Kasumi-1 (cell line): ENCODE results near the gene EAPP.
"Not testable (repeated sequence)": the region's sequence is repeated elsewhere in the genome, so short reads cannot be mapped to it uniquely, and the experiment has no call there.

ENCODE experiments used
- DNase-seq, 2 experiments: peaks; one replicate each; lab custom pipeline; 2025; lab: John Stamatoyannopoulos, UW

Gene EAPP, protein sequence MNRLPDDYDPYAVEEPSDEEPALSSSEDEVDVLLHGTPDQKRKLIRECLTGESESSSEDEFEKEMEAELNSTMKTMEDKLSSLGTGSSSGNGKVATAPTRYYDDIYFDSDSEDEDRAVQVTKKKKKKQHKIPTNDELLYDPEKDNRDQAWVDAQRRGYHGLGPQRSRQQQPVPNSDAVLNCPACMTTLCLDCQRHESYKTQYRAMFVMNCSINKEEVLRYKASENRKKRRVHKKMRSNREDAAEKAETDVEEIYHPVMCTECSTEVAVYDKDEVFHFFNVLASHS

GRCh38 chr14:34539407-34540180 is at the start of gene EAPP:
EAPP (minus strand) TSS chr14:34539701; CDS start chr14:34539628, 73 bp downstream.
- DNase-seq: no peak

DNA sequence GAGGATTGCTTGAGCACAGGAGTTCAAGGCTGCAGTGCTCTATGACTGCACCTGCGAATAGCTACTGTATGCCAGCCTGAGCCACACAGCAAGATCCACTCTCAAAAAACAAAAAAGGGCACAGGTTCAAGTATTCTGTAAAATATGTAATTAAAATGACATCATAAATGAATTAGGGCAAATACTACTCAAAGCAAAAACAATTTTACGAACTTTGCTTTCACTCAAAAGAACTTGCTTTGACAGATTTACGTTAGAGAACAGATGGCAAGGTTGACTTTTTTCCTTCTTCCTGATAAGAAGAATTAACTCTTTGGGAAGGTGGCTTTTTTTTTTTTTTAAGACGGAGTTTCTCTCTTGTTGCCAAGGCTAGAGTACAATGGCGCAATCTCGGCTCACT is 44.0 kb upstream of the EAPP start:
- no peak for DNase-seq

DNA sequence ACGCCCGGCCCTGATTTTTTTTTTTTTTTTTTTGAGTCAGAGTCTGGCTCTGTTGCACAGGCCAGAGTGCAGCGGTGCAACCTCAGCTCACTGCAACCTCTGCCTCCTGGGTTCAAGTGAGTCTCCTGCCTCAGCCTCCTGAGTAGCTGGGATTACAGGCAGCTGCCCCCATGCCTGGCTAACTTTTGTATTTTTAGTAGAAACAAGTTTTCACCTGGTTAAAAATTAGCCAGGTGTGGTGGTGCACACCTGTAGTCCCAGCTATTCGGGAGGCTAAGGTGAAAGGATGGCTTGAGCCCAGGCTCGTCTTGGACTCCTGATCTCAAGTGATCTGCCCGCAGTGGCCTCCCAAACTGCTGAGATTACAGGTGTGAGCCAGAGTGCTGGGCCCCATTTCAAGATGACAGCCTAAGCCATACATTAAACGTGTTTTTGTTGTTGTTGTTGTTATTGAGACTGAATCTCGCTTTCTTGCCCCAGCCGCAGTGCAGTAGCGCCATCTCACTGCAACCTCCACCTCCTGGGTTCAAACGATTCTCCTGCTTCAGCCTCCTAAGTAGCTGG is 42.7 kb upstream of the EAPP start:
- no peak for DNase-seq

DNA sequence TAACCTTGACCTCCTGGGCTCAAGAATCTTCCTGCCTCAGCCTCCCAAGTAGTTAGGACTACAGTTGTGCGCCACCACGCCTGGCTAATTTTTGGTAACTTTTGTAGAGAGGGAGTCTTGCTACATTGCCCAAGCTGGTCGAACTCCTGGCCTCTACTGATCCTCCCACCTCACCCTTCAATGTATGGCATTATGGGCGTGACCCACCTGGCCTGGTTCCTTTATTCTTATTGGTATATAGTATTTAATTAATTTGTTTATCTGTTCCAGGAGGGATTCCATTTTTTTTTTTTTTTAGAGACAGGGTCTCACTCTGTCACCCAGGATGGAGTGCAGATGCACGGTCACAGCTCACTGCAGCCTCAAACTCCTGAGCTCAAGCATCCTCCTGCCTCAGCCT is 40.9 kb upstream of the EAPP start:
- no peak for DNase-seq

DNA sequence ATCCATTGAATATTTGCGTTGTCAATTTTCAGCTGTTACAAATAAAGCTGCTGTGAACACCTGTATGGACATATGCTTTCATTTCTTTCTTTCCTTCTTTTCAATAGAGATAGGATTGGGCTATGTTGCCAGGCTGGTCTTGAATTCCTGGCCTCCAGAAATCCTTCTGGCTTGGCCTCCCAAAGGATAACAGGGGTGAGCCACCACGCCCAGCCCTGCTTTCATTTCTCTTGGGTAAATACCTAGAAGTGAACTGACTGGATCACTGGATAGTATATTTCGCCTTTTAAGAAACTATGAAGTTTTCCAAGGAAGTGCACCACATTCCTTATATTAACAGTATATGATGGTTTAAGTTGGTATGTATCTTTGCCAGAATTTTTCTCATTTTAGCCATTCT is 32.3 kb upstream of the EAPP start:
- DNase-seq: no peak

DNA sequence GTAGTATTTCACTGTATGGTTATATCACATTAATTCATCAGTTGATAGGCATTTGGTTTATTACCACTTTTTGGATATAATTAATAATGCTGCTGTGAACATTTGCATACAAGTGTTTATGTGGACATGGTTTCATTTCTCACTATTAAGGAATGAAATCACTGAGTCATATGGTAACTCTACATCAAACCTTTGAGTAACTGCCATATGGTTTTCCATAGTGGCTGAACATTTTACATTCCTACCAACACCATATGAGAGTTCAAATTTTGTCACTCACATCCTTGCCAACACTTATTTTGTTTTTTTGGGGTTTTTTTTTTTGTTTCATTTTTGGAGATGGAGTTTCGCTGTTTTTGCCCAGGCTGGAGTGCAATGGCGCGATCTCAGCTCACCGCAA is 30.2 kb upstream of the EAPP start:
- DNase-seq: no peak

DNA sequence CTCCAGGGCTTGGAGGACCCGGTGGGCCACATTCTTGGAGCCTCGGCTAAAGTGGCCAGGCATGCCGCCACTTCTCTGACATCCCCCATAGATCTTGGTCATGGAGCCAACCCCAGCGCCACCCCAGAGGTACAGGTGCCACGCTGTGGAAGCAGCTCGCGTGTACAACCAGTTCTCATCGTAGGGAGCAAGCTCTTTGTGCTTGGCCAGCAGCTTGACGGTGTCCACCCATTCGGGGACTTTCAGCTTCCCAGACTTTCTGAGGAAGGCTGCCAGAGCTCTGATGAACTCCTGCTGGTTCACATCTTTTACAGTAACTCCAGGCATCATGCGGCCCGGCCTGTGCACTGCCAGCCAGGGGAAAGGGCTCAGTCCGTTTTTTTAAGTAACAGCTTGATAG is 29.3 kb upstream of the EAPP start:
- no peak for DNase-seq

DNA sequence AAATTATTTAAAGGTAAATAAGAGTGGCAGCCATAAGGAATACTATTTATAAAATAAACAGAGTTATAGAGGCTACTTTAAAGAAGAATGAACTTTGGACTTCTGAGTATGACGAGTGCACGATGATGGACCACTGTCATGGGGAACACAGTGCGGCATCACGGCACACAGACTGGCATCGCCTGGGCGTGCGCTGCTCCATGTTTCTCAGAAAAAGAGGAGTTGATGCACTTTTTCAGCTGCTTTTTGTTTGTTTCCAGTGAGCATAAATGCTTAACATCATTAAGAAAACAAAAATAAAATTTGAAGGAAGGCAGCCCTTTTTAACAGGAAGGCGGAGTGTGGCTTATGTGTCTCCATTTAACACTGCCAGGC is 23.3 kb upstream of the EAPP start:
- DNase-seq: no peak

DNA sequence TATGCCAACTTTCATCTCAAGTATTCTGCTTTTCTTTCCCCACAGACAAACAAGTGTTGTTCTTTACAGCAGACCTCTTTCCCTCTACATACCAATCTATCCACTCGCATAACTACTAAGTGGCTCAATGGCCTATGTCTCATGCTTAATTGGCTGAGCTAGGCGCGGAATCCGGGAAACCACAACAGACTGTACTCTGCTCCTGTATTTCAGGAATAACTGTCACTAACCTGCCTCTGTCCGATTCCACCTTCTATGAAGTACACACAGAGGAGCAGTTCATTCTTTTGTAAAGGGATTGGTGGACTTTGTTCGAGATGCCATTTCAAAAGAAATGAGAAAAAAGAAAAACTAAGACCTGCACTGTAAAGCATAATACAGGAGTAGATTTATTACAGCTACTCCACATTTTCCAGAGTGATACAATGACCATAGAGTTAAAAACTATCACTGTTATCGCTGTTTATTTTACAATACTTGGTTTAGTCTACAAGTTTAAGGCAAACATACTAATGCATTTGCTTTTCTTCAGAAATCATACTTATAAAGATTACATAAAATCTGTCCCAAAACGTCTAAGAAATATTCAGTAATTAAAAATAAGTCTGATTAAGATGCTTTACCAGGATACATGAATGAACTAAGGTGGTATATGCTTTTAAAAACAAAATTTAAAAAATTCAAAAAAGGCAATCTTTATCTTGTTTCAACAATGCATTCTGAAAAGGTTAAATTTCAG is 22.7 kb upstream of the EAPP start:
- DNase-seq: not testable (repeated sequence)

GRCh38 chr14:34556498-34556829 is 17.0 kb upstream of the EAPP start:
- not testable (repeated sequence) for DNase-seq

DNA sequence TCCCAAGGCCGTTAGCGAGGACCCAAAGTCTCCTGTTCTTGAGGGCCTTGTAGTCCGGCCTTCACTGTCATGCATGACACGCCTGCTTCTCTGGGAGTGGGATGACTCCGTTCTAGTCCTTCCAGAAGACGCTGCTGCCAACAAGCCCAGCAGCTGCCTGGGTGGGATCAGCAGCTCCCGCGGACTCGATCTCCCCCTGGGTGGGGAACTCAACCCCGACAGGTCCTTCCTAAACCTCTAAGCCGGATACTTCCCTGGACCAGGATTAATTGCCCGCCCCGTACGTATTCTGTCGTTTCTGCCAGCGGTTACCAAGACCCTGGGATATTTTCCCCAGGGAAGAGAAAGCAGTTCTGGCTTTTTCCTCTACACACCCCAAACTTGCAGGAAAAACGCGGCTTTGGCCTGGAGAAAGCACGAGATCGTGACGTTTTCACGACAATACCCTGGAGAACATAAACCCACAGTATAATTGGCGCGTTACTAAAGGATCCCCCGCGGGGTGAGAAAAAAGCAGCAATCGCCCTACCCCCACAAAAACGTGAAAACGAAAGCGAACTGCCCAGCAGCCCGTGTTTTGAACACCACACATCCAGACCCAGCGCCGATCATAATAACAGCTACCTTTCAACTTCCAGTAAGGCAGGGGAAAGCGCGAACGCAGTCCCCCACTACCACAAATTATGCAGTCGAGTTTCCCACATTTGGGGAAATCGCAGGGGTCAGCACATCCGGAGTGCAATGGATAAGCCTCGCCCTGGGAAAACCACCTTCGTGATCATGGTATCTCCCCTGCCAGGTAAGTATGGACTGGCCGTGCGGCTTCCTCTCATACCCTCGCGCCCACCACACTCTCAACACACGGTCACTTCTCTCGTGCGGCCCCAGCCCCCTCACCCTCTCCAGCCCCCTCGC is 16.3 kb upstream of the EAPP start:
- DNase-seq: not testable (repeated sequence)

DNA sequence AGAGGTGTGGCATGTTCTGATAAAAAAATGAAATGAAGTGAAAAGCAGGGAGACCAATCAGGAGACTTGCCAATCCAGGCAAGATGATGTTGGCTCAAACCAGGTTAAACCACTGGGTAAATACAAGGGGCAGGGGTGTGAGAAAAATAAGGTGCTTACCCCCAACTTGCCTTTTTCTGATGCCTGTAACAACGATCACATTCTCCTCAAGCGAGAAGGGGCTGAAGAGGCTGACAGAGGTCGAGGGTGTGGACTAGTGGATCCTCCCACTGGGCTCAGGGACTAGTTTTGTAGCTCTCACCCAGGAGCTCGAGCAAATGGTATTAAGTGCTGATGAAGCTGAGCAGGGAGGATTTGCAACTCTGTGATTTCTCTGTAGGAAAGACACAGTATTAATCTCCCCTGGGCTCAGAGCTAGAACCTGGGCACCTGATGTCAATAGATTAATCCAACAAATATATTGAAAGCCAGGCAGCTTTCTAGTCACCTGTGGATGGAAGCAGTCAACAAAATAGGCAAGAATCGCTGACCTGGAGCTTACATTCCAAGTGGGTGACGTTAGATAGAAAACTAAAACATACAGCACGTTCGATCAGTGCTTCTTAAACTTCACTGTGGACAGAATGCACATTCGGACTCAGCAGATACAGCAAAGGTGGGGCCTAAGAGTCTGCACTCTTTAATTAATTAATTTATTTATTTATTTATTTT is 15.2 kb upstream of the EAPP start:
- DNase-seq: no peak

GRCh38 chr14:34549276-34549966 is 9.9 kb upstream of the EAPP start:
- DNase-seq: not testable (repeated sequence)

GRCh38 chr14:34548472-34548981 is 9.0 kb upstream of the EAPP start:
- no peak for DNase-seq

DNA sequence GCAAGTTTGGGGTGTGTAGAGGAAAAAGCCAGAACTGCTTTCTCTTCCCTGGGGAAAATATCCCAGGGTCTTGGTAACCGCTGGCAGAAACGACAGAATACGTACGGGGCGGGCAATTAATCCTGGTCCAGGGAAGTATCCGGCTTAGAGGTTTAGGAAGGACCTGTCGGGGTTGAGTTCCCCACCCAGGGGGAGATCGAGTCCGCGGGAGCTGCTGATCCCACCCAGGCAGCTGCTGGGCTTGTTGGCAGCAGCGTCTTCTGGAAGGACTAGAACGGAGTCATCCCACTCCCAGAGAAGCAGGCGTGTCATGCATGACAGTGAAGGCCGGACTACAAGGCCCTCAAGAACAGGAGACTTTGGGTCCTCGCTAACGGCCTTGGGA is 7.6 kb upstream of the EAPP start:
- DNase-seq: not testable (repeated sequence)

DNA sequence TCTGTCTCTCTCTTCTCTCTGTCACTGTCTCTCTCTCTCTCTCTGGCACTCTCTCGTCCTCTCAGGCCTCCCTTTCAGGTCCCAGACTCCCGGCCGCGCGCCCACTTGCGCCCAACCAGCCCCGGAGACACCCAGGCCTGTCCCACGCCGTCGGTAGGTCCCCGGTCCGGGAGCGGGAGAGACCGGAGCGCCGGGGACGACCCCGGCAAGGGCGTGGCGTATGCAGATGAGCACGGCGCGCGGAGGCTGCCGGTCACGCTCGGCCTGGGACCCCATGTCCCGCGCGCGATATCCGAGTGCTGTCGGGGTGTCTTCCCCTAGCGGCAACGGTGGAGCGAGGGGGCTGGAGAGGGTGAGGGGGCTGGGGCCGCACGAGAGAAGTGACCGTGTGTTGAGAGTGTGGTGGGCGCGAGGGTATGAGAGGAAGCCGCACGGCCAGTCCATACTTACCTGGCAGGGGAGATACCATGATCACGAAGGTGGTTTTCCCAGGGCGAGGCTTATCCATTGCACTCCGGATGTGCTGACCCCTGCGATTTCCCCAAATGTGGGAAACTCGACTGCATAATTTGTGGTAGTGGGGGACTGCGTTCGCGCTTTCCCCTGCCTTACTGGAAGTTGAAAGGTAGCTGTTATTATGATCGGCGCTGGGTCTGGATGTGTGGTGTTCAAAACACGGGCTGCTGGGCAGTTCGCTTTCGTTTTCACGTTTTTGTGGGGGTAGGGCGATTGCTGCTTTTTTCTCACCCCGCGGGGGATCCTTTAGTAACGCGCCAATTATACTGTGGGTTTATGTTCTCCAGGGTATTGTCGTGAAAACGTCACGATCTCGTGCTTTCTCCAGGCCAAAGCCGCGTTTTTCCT is 7.0 kb upstream of the EAPP start:
- not testable (repeated sequence) for DNase-seq

DNA sequence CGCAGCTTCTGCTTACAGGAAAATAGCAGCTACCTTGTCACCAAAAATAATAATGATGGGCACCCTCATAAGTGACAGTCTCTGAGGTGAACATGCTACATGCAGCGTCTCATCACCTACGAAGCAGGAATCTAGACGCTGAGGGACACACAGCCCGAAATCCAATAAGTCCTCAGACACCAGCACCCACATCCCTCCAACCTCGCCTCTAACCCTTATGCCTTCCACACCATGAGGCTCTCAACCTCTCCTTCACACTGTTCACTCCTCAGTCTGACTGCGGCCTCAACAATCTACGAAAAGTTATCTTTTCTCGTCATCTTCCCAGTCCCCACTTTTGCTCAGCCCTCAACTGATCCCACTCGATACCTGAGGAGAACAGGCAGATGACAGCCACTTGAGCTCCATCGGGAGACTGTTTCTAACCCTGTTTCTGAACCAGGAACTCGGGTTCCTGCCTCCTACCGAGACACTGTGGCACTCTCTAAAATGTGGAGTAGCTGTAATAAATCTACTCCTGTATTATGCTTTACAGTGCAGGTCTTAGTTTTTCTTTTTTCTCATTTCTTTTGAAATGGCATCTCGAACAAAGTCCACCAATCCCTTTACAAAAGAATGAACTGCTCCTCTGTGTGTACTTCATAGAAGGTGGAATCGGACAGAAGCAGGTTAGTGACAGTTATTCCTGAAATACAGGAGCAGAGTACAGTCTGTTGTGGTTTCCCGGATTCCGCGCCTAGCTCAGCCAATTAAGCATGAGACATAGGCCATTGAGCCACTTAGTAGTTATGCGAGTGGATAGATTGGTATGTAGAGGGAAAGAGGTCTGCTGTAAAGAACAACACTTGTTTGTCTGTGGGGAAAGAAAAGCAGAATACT is 919 bp upstream of the EAPP start:
- not testable (repeated sequence) for DNase-seq

DNA sequence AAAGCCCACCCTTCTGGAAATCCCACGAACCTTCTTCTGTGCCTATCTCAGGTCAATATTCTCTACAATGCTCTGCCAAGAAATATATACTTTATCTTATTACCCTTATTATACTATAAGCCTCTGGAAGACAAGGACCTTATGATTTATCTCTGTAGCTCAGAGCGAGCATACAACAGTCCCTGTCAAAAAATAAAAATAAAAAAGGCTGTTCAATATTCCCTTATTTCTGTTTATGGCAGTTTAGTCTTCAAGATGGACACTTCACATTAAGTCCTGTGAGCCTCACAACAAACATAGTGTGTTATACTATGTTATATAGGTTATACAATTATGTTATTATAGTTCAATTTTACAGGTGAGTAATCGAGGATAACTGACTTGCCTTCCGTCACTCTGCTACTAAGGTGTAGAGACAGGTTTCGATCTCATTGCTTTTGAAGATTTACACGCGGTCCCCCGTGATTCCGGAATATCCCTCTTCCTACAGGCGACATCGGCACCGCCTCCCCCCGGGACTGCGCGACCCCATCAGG is 562 bp downstream of the EAPP start:
- no peak for DNase-seq
